Adrenal gland (tissue), 5 donors: ENCODE measurements around the gene PRDM15.
A peak's percentile ranks its signal among the peaks of the same experiment; 100 is the strongest.

ENCODE experiments used
- CTCF ChIP-seq, 6 experiments: fragments of 450-650 bp in 4 of 6; fragments of 200-600 bp in 2 of 6; sonication (generic) in 1 of 6; IDR thresholded peaks; 1 replicate in 5 of 6; 2 replicates in 1 of 6; pipeline versions ENCODE4 v1.5.1 to v1.8.0; 2016 to 2021; ENCODE audit warnings: antibody characterized with exemption in 6 of 6, mild to moderate bottlenecking in 2 of 6, moderate library complexity in 1 of 6
- POLR2A ChIP-seq, 2 donors: fragments of 450-650 bp; IDR thresholded peaks; one replicate each; pipeline ENCODE4 v1.6.1; 2017; ENCODE audit warnings: antibody characterized with exemption in 2 of 2, mild to moderate bottlenecking in 2 of 2, moderate library complexity in 1 of 2
- donor health status: DM: no; HTN: no; CAD: no.

GRCh38 chr21:41923631-41924367, 44.7 kb upstream of the PRDM15 start:
- peak in 1 of 2 donors; percentile 61 for TF ChIP-seq POLR2A (IDR thresholded peaks at IDR 0.05)
- no peak for TF ChIP-seq CTCF (IDR thresholded peaks at IDR 0.05)
